Fibroblast of lung (primary cell): Measurements from ENCODE around the gene UBXN10. TPM values are rescaled to one million over a fixed set of nuclear protein-coding genes. Genes with fewer than 3 reads are reported as not detected.

Experiments
- DNase-seq, 2 donors: peaks; one replicate each; pipeline versions ENCODE4 v3.0.0 to v3.0.0-alpha.2; 2010; ENCODE audit warnings: low read depth in 2 of 2
- H2AFZ ChIP-seq: 2 replicates; pipeline ENCODE4 v1.5.1; 2012; ENCODE audit warnings: low read length, control low read depth, inconsistent platforms
- H3K27ac ChIP-seq: 2 replicates; pipeline ENCODE4 v1.5.1; 2011; ENCODE audit warnings: low read length, control low read depth; ENCODE audit not compliant: insufficient read depth
- H3K27me3 ChIP-seq: 2 replicates; pipeline ENCODE4 v1.5.1; 2011; ENCODE audit warnings: mild to moderate bottlenecking, low read length; ENCODE audit not compliant: control insufficient read depth, insufficient read depth
- H3K36me3 ChIP-seq: 2 replicates; pipeline ENCODE4 v1.5.1; 2011; ENCODE audit warnings: low read length; ENCODE audit not compliant: control insufficient read depth, insufficient read depth
- H3K4me1 ChIP-seq: 2 replicates; pipeline ENCODE4 v1.5.1; 2011; ENCODE audit warnings: low read length; ENCODE audit not compliant: control insufficient read depth, insufficient read depth; ENCODE audit errors: extremely low read depth
- H3K4me2 ChIP-seq: 2 replicates; pipeline ENCODE4 v1.5.1; 2011; ENCODE audit warnings: low read length, control low read depth; ENCODE audit not compliant: insufficient read depth; ENCODE audit errors: extremely low read depth
- H3K4me3 ChIP-seq, 4 experiments: fragments of 200-600 bp in 1 of 4; sonication (generic) in 1 of 4; replicated peaks in 1 of 4; 2 replicates each; pipeline ENCODE4 v1.5.1; 2011 to 2016; ENCODE audit warnings: low read length in 4 of 4, low read depth in 3 of 4, mild to moderate bottlenecking in 3 of 4, control low read depth in 2 of 4, inconsistent platforms in 1 of 4, mixed read lengths in 1 of 4; ENCODE audit not compliant: insufficient read depth in 1 of 4; ENCODE audit errors: control extremely low read depth in 1 of 4
- H3K79me2 ChIP-seq: 2 replicates; pipeline ENCODE4 v1.5.1; 2012; ENCODE audit warnings: mild to moderate bottlenecking, low read length, inconsistent platforms; ENCODE audit not compliant: control insufficient read depth, insufficient read depth
- H3K9ac ChIP-seq: 2 replicates; pipeline ENCODE4 v1.5.1; 2011; ENCODE audit warnings: mild to moderate bottlenecking, low read length, control low read depth; ENCODE audit not compliant: insufficient read depth
- H3K9me3 ChIP-seq: 2 replicates; pipeline ENCODE4 v1.5.1; 2012; ENCODE audit warnings: low read depth, low read length; ENCODE audit not compliant: control insufficient read depth, insufficient read depth
- H4K20me1 ChIP-seq: 2 replicates; pipeline ENCODE4 v1.5.1; 2011; ENCODE audit warnings: low read length; ENCODE audit not compliant: control insufficient read depth, insufficient read depth; ENCODE audit errors: extremely low read depth
- EZH2 ChIP-seq: IDR thresholded peaks from 2 replicates; pipeline ENCODE4 v1.5.1; 2012; ENCODE audit warnings: low read length, control low read depth, mild to moderate bottlenecking; ENCODE audit errors: missing control alignments
- polyA plus RNA-seq, 2 donors: library from polyadenylated mRNA; depleted of rRNA in 1 of 2; stranded (reverse) in 1 of 2; unstranded in 1 of 2; fragments of >200 nt; gene quantifications; 2 replicates each; pipeline ENCODE4 v1.2.1, GENCODE V29; 2011 to 2012; ENCODE audit warnings: missing spikeins in 1 of 2
- total RNA-seq: library from RNA; depleted of rRNA; stranded (reverse); fragments of >200 nt; gene quantifications from 2 replicates; pipeline ENCODE4 v1.2.1, GENCODE V29; 2014
- TF ChIP-seq, protein P1 (sequence below), 2 donors: IDR thresholded peaks in 1 of 2; conservative IDR thresholded peaks in 1 of 2; 1 replicate in 1 of 2; 2 replicates in 1 of 2; pipeline ENCODE4 v1.5.1; 2011 to 2012; ENCODE audit warnings: low read length in 2 of 2, control low read depth in 1 of 2, inconsistent platforms in 1 of 2, low read depth in 1 of 2, mild to moderate bottlenecking in 1 of 2

Gene UBXN10
- total and polyA plus RNA-seq, 2 donors (not counting 1 experiment from before 2014, with no cell fraction given) = 0.33 TPM; not detected in 1

DNA sequence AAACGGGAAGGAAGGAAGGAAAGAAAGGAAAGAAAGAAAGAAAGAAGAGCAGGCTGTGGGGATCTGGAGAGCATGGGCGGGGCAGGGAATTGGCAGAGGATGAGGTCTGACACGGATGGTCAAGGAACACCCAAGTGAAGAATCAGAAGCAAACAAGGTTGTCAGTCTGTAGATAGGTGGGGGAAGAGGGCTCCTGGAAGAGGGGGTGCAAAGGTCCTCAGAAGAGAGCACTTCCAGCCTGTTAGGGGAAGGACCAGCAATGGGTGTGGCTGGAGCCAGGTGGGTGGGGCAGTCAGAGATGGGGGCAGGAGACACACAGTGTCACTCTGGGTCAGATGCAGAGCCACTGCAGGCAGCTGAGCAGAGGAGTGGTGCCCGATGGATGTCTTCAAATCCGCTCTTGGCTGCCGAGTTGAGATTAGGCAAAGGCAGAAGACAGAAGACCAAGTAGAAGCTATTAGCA, 11.5 kb downstream of the UBXN10 start:
- Histone ChIP-seq H3K4me3 (no peak overlapping the region), H2AFZ (no peak overlapping the region), H3K4me1 (no peaks in the 10 kb centered on the region), H3K4me2 (no peak overlapping the region), H3K27ac (no peak overlapping the region), H3K27me3 (peaks cover 21% of the 10 kb centered on the region), H3K79me2 (no peaks in the 10 kb centered on the region), H4K20me1 (no peaks in the 10 kb centered on the region), H3K9ac (no peak overlapping the region), H3K9me3 (no peaks in the 10 kb centered on the region), H3K36me3 (no peaks in the 10 kb centered on the region)
- TF ChIP-seq, protein P1, sequence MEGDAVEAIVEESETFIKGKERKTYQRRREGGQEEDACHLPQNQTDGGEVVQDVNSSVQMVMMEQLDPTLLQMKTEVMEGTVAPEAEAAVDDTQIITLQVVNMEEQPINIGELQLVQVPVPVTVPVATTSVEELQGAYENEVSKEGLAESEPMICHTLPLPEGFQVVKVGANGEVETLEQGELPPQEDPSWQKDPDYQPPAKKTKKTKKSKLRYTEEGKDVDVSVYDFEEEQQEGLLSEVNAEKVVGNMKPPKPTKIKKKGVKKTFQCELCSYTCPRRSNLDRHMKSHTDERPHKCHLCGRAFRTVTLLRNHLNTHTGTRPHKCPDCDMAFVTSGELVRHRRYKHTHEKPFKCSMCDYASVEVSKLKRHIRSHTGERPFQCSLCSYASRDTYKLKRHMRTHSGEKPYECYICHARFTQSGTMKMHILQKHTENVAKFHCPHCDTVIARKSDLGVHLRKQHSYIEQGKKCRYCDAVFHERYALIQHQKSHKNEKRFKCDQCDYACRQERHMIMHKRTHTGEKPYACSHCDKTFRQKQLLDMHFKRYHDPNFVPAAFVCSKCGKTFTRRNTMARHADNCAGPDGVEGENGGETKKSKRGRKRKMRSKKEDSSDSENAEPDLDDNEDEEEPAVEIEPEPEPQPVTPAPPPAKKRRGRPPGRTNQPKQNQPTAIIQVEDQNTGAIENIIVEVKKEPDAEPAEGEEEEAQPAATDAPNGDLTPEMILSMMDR (conservative IDR thresholded peaks at IDR 0.05 in 1 of 2, IDR thresholded peaks at IDR 0.05 in 1 of 2; ENCODE audit: low read depth in 1 of 2, low read length in 2 of 2) = no peak
- no peak for TF ChIP-seq EZH2
- no peak for DNase-seq

DNA sequence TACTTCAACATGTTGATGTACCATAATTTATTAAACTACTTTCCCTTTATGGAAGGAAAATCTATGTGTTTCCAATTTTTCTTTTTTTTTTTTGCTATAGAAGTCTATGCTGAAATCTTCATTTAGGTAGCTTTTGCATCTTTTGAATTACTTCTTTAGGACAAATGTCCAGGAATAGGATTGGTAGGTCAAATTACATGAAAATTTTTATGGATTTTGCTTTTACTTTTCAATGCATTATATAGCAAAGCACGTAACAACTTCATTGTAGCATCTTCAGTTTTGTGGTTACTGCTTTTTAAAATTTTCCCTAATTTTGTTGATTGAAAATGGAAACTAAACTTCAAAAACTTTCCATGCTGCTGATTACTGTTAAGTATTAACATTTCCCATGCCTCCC, 12.4 kb downstream of the UBXN10 start:
- peaks cover 17% of the 10 kb centered on the region for H3K27me3 ChIP-seq
- no peaks in the 10 kb centered on the region for H3K9me3 ChIP-seq
- no peak overlapping the region for H3K4me2 ChIP-seq
- H4K20me1 ChIP-seq = no peaks in the 10 kb centered on the region
- DNase-seq = no peak
- no peak overlapping the region for H3K9ac ChIP-seq
- no peaks in the 10 kb centered on the region for H3K36me3 ChIP-seq
- H3K4me1 ChIP-seq = no peaks in the 10 kb centered on the region
- no peak overlapping the region for H3K4me3 ChIP-seq
- H2AFZ ChIP-seq = no peak overlapping the region
- H3K79me2 ChIP-seq = no peaks in the 10 kb centered on the region
- TF ChIP-seq, protein P1 (conservative IDR thresholded peaks at IDR 0.05 in 1 of 2, IDR thresholded peaks at IDR 0.05 in 1 of 2; ENCODE audit: low read depth in 1 of 2, low read length in 2 of 2) = no peak
- no peak for TF ChIP-seq EZH2
- no peak overlapping the region for H3K27ac ChIP-seq

DNA sequence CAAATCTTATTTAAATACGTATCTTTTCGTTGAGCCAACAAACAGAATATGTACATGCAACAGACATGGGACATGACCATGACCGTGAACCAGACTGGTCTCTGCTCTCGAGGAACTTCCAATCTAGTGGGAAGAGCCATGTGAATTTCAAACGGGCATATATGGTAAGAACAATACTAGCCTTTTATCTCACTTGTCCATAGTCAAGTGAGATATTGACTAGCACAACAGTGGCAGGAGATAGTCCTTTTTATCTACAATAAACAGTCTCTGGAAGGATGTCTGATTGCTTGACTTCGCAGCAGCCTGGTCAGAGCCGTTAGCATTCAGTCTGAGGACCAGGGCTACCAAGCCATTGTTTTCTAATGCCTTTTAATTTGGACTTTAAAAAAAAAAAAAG, 13.0 kb downstream of the UBXN10 start:
- Histone ChIP-seq H4K20me1 (no peaks in the 10 kb centered on the region), H3K4me3 (no peak overlapping the region), H3K9ac (no peak overlapping the region), H3K36me3 (no peaks in the 10 kb centered on the region), H3K27ac (no peak overlapping the region), H2AFZ (no peak overlapping the region), H3K4me1 (no peaks in the 10 kb centered on the region), H3K4me2 (no peak overlapping the region), H3K79me2 (no peaks in the 10 kb centered on the region), H3K27me3 (peaks cover 14% of the 10 kb centered on the region), H3K9me3 (no peaks in the 10 kb centered on the region)
- DNase-seq = no peak
- TF ChIP-seq EZH2 = no peak
- TF ChIP-seq, protein P1 (conservative IDR thresholded peaks at IDR 0.05 in 1 of 2, IDR thresholded peaks at IDR 0.05 in 1 of 2; ENCODE audit: low read depth in 1 of 2, low read length in 2 of 2) = no peak
